GM12872 (cell line): ENCODE data around the gene NLGN3.

ENCODE experiments used
- CTCF ChIP-seq: IDR thresholded peaks from 3 replicates; pipeline ENCODE4 v1.5.1; 2011; ENCODE audit warnings: low read depth, mild to moderate bottlenecking, low read length, moderate library complexity; ENCODE audit not compliant: insufficient read depth

Gene NLGN3

GRCh38 chrX:71173440-71173839, 28.8 kb downstream of the NLGN3 start:
- TF ChIP-seq CTCF, result no peak

- TF ChIP-seq CTCF, result no peak
These were observed 30.2 kb downstream of the NLGN3 start for GRCh38 chrX:71174795-71175194.

- no peak for TF ChIP-seq CTCF
These were observed 30.9 kb downstream of the NLGN3 start for GRCh38 chrX:71175531-71175930.

GRCh38 chrX:71177327-71177726, 32.7 kb downstream of the NLGN3 start:
- TF ChIP-seq CTCF, result no peak

- peak; percentile 59 for TF ChIP-seq CTCF
These were observed 34.3 kb downstream of the NLGN3 start for GRCh38 chrX:71178908-71179307.

GRCh38 chrX:71181558-71181909, 36.9 kb downstream of the NLGN3 start:
- no peak for TF ChIP-seq CTCF

- TF ChIP-seq CTCF, result no peak
These were observed 37.5 kb downstream of the NLGN3 start for GRCh38 chrX:71181910-71182799.
